ENCODE results near the gene ADAP2.

DNA sequence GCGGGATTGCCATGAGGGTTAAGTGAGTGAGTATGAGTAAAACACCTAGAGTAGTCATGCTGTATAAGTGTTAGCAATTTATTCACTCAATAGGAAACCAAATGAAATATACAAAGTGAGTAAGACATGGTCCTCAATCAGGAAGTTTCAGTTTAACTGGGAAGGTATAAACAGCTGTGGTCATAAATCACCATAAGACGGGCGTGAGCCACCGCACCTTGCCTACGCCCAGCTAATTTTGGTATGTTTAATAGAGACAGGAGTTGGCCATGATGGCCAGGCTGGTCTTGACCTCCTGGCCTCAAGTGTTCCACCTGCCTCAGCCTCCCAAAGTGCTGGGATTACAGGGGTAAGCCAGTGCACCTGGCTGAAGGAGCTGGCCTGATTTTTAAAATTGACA is 76.1 kb downstream of the ADAP2 start:
- TF ChIP-seq EP300 (IDR thresholded peaks at IDR 0.05) (no peak), POLR2AphosphoS5 (IDR thresholded peaks at IDR 0.05) (no peak), POLR2A (IDR thresholded peaks at IDR 0.05) (no peak)
- TF ChIP-seq, protein P1, sequence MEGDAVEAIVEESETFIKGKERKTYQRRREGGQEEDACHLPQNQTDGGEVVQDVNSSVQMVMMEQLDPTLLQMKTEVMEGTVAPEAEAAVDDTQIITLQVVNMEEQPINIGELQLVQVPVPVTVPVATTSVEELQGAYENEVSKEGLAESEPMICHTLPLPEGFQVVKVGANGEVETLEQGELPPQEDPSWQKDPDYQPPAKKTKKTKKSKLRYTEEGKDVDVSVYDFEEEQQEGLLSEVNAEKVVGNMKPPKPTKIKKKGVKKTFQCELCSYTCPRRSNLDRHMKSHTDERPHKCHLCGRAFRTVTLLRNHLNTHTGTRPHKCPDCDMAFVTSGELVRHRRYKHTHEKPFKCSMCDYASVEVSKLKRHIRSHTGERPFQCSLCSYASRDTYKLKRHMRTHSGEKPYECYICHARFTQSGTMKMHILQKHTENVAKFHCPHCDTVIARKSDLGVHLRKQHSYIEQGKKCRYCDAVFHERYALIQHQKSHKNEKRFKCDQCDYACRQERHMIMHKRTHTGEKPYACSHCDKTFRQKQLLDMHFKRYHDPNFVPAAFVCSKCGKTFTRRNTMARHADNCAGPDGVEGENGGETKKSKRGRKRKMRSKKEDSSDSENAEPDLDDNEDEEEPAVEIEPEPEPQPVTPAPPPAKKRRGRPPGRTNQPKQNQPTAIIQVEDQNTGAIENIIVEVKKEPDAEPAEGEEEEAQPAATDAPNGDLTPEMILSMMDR (IDR thresholded peaks at IDR 0.05), result no peak

Measured in stomach (tissue), 4 donors.